Measurements from ENCODE around the gene PDZK1IP1.

DNA sequence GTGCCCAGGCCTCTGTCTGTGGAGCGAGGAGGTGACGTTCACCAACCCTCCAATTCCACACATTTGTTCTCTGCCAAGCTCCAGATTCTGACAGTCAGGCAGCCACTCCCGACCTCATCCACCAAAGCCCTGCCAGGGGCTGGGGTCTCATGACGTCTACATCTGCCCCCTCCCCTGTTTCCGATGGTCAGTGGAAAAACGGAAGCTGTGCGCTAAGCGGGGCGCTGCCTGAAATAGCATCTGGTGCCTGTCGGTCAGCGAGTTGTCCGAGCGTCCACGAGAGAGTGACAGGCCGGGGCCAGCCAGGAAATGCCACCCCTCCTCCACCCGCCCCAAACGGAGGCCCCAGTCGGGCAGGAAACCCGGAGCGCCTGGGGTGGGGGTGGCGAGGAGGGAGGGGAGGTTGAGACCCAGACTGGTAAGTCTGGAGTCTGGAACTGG lies 45.4 kb upstream of the PDZK1IP1 start:
- no peak for TF ChIP-seq CTCF (IDR thresholded peaks at IDR 0.05)
- no peak for TF ChIP-seq POLR2A (IDR thresholded peaks at IDR 0.05)

Data from heart left ventricle (tissue), 13 donors.